Measurements from ENCODE around the gene OCRL. TPM values are rescaled to one million over a fixed set of nuclear protein-coding genes. Genes with fewer than 3 reads are reported as not detected.

Gene OCRL
- polyA plus RNA-seq (2012; ENCODE audit: insufficient read depth, insufficient read length), result 8.4 TPM

DNA sequence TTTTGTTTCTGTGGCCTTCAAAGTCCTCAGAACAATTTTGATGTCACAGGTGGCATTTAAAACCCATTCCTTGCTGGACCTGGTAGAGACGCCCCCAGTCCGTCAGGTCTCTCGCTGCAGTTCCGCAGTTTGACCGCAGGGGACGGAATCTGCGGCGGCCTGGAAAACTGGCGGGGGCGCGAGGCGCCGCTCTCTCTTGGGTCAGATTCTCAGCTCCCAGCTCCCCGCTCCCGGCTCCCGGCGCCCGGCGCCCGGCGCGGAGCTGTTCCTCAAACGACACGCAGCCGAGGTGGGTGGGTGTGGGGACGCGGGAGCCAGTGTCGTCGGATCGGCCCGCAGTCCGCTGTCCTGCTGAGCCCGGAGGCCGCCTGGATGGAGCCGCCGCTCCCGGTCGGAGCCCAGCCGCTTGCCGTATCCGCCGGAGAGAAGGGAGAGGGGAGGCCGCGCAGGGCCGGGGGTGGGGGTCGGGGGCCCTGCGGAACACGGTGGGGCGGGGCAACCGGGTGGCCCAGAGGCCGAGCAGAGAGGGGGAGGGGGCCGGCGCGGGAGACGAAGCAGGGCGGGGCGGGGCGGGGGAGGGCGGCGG lies at the start of gene OCRL:
Gene OCRL (plus strand): TSS at position 192 of the 586 bp plus-strand sequence. CDS start 181 bp downstream, at position 373.
- DNase-seq (ENCODE audit: low read depth, low spot score), result peak; percentile 31
- peak within 1 kb of the TSS; percentile 55 for H3K4me3 ChIP-seq (ENCODE audit: low read length)

DNA sequence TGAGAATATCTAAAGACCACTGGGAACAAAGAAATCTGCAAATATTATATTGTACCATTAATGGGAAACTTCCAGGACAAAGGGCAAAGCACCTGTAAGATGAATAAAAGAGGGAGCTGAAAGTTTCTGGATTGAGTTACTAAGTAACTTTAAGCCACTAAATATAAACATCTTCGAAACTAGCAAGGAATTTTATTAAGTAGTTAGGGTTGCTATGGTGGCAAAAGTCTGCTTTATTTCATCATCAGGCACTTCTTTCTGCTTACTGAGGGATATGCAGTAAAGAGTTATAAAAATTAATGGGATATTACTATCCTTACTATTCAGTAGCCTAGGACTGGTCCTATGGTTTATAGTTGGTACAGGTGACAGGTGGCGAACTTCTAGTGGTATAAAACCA lies 49.7 kb upstream of the OCRL start:
- no peak overlapping the region for H3K4me3 ChIP-seq (ENCODE audit: low read length)
- DNase-seq (ENCODE audit: low read depth, low spot score), result no peak

GRCh38 chrX:129493643-129494042 lies 46.4 kb upstream of the OCRL start:
- no peak for DNase-seq (ENCODE audit: low read depth, low spot score)
- no peak overlapping the region for H3K4me3 ChIP-seq (ENCODE audit: low read length)

GRCh38 chrX:129494887-129495286 lies 45.2 kb upstream of the OCRL start:
- no peak overlapping the region for H3K4me3 ChIP-seq (ENCODE audit: low read length)
- DNase-seq (ENCODE audit: low read depth, low spot score), result no peak

- H3K4me3 ChIP-seq (ENCODE audit: low read length), result no peak overlapping the region
- no peak for DNase-seq (ENCODE audit: low read depth, low spot score)
Measured at GRCh38 chrX:129495900-129496299, 44.2 kb upstream of the OCRL start.

GRCh38 chrX:129496625-129497024 lies 43.4 kb upstream of the OCRL start:
- no peak for DNase-seq (ENCODE audit: low read depth, low spot score)
- no peak overlapping the region for H3K4me3 ChIP-seq (ENCODE audit: low read length)

DNA sequence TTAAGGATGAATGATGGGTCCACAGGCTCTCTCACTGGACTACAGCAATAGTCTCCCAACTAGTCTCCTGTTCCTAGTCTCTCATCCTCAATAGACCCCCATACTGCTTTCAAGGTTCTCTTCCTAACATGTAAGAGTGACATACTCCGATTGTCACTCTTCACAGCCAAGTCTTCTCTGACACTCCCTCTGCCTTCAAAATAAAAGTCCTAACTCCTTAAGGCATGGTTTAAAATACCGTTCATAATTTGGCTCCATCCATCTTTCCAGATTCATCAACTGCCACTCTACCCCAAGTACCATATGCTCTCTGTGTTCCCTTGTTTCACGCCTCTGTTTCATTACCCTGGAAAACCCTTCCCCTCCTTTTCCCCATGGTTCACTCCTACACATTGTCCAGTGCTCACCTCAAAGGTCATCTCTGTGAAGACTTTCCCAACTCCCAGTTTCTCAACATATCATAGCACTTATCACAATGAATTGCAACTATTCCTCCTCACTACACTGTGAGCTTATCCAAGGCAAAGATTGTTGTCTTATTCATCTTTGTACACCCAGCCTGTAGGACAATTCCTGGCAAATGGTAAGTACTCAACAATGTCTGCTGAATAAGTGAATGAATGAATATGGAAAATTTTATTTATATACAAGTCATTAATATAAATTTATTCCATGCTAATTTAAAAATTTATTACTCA lies 42.8 kb upstream of the OCRL start:
- DNase-seq (ENCODE audit: low read depth, low spot score), result no peak
- no peak overlapping the region for H3K4me3 ChIP-seq (ENCODE audit: low read length)

GRCh38 chrX:129510331-129510730 lies 29.7 kb upstream of the OCRL start:
- H3K4me3 ChIP-seq (ENCODE audit: low read length), result no peak overlapping the region
- DNase-seq (ENCODE audit: low read depth, low spot score), result no peak

DNA sequence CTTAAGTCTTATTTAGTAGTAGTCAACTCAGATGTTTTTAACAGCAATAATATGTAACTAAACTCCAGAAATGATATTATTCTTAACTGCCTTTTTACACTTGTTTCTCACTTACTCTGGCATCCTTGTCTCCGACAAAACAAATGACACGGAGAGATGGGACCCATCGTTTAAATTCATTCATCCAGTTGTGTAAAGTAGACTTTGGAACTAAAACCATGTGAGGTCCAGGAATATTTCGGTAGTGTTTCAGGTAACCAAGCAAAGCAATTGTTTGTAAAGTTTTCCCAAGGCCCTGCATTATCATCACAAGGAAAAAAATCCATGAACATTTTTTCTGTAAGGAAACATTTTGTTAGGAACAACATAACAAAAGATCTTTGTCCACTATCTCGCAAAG lies 28.4 kb upstream of the OCRL start:
- H3K4me3 ChIP-seq (ENCODE audit: low read length), result no peak overlapping the region
- no peak for DNase-seq (ENCODE audit: low read depth, low spot score)

DNA sequence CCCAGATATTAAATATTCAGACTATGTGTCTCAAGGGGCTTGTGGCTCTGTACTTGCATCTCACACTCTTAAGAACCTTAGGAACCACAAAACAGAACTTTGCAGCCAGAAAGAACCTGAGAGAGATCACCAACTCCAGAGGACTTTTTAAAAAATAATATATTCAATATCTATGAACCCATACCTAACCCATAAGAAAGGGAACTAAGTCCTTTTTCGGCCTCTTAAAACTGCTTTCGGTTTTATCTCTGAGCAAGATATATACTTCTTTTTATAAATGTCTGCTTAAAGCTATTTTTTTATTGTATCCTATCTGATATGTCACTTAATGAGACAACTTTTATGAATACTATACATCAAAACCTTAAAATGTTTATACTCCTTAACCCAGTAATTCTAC lies 27.6 kb upstream of the OCRL start:
- H3K4me3 ChIP-seq (ENCODE audit: low read length), result no peak overlapping the region
- DNase-seq (ENCODE audit: low read depth, low spot score), result no peak

DNA sequence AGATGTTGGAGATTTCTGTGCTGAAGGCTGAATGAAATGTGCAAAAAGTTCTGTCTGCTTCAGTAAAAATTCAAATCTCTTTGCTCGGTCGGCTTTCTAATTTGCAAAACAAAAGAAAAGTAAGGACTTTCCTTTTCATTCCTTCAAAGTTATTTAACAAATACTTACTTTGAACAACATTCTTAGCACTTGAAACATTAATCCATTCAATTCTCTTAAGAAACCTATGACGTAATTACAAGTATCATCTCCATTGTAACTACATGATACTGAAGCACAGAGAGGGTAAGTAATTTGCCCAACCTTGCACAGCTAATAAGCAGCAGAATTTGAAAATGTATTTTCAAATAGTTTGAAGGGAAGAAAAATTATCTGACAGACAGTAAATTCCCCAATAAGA lies 23.7 kb upstream of the OCRL start:
- H3K4me3 ChIP-seq (ENCODE audit: low read length), result no peak overlapping the region
- DNase-seq (ENCODE audit: low read depth, low spot score), result no peak

DNA sequence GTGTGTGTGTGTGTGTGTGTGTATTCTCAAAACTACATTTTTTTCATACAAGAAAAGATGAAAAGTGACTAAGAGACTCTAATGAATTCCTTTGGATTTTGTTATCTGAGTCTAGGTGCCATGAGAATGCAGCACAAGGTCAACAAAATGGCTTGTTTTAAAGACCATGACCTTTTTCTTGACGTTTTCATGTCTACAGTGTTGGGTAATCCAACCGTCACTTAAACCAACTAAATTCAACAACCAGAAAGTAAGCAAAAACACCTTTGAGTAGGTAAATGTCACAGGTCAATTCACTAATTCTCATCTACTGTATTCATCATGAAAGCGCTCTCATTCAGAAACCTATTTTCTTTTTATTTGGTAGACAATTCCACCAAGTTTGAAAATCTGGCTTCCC lies 19.9 kb upstream of the OCRL start:
- no peak for DNase-seq (ENCODE audit: low read depth, low spot score)
- H3K4me3 ChIP-seq (ENCODE audit: low read length), result no peak overlapping the region

- no peak for DNase-seq (ENCODE audit: low read depth, low spot score)
- peak overlapping the region; percentile 59 for H3K4me3 ChIP-seq (ENCODE audit: low read length)
Measured at GRCh38 chrX:129522184-129523078, 17.6 kb upstream of the OCRL start.

DNA sequence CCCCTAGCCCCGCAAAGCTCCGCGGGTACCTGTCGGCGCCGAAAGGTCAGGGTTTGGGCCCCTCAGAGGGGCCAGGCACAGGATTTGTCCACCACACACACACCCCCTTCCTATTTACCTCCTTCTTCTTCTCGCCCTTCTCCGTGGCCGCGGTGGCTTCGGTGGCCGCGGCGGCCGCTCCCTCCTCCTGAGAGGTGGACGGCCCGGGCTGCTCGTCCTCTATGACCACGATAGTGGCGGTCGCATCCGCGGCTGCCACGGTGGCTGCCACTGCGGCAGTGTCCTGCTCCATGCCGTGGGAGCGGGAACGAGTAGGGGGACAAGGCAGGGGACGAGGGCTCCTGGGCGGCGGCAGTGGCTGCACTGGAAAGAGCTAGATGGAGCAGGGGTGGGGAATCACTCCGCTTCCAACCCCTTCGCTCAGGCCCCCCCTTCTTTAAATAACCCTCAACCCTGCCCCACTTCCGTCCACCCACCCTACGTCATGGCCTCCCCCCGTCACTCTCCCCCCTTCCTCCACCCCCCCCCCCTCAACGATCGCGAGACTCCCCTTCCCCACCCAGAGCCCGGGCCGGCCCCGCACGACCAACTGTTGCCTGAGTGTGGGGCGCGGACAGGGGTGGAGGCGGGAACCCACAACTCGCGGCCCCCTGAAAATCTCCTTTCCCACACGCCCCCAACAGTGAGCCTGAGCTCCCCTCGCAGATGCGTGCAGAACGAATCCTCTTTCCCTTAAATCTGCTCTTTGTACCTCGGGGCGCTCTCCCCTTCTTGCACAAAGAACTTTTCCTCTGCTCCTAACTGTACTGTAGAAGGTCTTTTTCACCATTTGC lies 16.8 kb upstream of the OCRL start, which contains the start of gene SMARCA1:
Gene SMARCA1 (minus strand): TSS at position 412 of the 833 bp plus-strand sequence. CDS start 120 bp downstream, at position 292.
- H3K4me3 ChIP-seq (ENCODE audit: low read length), result peak within 1 kb of the TSS; percentile 59
- no peak for DNase-seq (ENCODE audit: low read depth, low spot score)

GRCh38 chrX:129524250-129524850 lies 15.7 kb upstream of the OCRL start:
- DNase-seq (ENCODE audit: low read depth, low spot score), result no peak
- H3K4me3 ChIP-seq (ENCODE audit: low read length), result no peak overlapping the region

DNA sequence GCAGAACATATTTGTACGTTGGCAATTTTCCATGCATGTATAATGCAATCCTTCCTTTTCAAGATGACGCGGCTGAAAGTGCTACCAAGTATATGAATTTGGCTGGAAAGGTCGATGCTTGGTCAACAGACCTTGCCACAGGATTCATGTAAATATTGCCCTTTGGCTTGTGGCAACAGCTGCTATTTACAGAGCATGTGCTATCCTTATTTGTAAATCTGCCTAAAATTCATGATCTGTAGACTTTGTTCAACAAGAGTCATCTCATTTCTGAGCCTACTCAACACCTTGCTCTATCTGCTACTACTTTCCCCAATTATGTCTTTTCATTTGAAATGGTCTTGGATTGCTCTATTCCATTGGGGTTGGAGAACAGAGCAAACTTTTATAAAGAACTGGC lies 14.9 kb upstream of the OCRL start:
- H3K4me3 ChIP-seq (ENCODE audit: low read length), result no peak overlapping the region
- DNase-seq (ENCODE audit: low read depth, low spot score), result no peak

GRCh38 chrX:129525896-129526295 lies 14.2 kb upstream of the OCRL start:
- DNase-seq (ENCODE audit: low read depth, low spot score), result no peak
- H3K4me3 ChIP-seq (ENCODE audit: low read length), result no peak overlapping the region

- no peak for DNase-seq (ENCODE audit: low read depth, low spot score)
- no peak overlapping the region for H3K4me3 ChIP-seq (ENCODE audit: low read length)
Measured at GRCh38 chrX:129529685-129530281, 10.3 kb upstream of the OCRL start.

All from Jurkat, Clone E6-1 (cell line).